CD4-positive, alpha-beta T cell treated with Interleukin-6 for 4 hours (primary cell): ENCODE data around the gene SKP2.
"Not testable (repeated sequence)": the region's sequence is repeated elsewhere in the genome, so short reads cannot be mapped to it uniquely, and the experiment has no call there.

Source experiments
- DNase-seq: peaks from one replicate; pipeline ENCODE4 v3.0.0-alpha.2; 2020; ENCODE audit warnings: mixed read lengths

Gene SKP2

DNA sequence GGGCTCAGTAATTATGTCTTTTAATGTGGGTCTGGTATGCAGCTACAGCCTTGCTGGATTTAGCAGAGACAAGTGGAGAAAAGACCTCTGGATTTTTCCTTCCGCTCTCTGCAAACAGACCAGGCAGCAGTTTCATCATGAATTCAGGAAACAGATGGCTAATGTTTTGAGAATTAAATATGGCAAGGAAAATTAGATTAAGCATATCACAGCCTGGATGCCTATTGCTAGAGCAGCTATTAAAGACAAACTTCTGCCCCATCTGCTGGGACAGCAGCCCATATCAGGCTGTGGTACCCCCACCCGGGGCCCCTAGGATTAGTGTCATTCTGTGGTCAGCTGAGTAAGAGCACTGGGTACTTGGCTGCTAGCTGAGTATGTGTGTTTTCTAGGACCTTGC, 6.2 kb downstream of the SKP2 start:
- DNase-seq: no peak

DNA sequence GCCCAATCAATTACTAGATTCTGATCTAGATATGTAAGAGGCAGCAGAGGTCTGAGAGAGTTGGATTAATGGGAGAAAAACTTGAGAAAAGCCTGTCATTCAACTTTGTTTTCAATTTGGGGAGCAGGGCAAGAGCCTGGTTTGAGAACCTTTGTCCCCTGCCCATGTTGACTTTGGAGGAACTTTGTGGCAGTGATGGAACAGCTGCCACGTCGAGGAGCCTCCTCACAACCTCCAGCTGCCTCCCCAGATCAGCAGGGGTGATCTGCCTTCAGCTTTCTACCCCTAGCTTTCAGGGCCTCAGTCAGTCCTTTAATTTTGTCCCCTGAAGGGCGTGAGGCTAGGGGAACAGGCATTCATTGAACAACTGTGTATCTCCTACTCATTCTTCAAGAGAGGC, 8.7 kb downstream of the SKP2 start:
- DNase-seq: no peak

DNA sequence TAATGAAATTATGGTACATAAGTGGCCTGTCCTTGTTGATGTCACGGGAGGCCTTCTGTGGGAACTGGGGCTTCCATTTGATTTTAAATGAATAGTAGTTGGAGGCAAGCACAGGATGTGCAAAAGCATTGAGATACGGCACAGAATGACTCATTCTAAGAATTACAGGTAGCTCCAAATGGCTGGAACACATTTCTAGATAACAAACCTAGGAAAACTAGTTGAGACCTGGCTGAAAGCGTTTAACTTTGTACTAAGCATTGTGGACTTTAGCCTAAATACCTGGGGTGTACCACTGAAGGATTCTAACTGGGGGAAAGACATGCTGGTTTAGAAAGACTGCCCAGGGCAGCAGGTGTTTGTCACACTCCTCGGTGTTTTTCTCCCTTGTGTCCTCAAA, 9.4 kb downstream of the SKP2 start:
- DNase-seq: no peak

DNA sequence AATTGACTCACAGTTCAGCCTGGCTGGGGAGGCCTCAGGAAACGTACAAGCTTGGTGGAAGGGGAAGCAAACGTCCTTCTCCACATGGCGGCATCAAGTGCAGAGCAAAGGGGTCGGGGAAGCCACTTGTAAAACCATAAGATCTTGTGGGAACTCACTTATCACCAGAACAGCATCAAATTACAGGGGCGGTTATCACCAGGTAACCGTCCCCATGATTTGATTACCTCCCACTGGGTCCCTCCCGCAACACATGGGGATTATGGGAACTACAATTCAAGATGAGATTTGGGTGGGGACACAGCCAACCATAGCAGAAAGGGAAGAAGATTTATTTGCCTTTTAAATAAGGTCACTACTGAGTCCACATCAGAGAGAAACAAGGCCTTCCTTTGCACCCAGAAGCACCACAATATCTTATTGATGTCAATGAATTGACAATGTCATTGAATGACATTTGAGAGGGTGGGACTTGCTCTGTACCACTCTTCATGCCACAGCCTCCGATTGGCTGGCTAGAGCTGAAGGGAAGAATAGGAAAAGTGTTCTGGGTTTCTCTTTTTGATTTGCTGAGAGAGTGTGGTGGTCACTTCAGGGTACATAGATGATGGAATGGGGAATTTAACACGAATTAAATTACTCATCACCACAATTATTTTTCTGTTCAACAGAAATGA, 11.0 kb downstream of the SKP2 start:
- DNase-seq: no peak

DNA sequence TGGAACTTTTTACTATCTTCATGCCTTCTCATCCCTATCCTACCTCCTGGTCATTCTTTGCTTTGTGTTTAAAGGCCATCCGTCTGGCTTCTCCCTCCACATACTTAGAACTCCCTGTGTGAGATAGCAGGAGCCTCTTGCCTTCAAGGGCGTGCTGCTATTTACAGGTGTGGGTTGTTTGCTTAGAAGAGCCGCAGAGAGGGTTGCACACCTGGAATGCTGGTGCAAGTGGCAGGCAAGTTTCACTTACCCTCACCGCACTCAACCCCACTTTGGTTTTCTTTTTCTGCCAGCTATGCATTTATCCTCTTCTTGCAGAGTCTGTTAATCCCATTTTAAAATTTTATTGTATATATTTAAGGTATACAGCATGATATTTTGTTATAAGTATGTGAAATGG, 12.6 kb downstream of the SKP2 start:
- no peak for DNase-seq

DNA sequence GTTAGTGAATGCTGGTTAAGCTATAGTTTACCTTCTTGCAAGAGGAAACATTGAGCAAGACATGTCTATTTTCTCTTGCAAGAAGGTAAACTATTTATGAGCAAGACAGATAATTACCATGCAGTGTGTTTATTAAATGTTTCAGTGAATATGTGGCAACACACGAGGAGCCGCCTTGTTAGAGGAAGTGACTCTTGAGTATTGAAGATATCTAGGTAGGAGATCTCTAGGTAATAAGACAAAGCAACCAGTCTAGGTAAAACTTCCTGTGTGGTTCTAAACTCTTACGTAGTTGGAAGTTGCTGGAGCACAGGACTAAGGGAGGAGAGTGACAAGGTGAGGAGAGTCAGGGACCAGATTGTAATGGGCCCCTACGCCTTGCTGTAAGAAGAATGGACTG, 16.8 kb downstream of the SKP2 start:
- no peak for DNase-seq

DNA sequence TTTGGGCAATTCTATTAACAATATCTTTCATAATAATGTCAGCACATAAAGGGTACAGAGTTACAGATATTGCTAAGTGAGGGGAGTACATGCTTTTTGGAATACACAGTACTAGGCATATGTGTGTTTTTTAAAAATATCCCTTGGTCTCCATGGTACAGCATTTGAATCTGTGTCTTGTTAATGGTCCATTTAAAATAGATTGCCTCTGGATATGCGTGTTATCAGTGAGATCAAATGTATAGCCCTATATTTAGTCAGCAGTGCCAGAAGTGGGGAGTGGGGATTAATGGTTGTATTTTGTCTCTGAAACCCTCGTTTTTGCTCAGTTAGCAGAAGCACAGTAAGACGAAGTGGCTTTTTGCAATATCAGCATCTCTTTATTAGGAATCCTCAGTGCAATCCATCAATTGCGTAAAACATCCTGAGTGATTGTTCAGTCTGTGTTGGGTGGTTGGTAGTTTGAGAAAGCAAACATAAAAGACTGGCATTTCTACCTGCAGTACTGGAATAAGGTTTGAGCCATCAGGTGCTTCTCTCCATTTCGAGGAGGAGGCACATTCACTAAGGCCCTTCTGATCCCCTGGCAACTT, 19.0 kb downstream of the SKP2 start:
- no peak for DNase-seq

DNA sequence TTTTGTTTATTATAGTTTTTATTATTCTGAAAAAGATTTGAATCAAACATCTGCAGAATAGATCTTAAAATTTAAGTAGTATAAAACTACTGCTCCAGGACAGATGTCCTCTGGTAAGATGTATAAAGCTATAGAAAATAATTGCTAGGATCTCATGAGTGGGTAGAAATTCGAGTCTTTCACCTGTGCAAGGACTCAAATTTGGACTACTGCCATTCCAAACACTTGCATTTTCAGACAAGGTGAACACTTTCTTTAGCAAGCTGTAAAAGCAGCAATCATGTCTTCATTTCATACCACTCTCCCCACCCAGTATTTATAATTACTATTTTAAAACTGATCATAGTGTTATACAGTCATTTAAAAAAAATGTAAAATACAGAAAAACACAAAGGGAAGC, 20.7 kb downstream of the SKP2 start:
- DNase-seq: no peak

DNA sequence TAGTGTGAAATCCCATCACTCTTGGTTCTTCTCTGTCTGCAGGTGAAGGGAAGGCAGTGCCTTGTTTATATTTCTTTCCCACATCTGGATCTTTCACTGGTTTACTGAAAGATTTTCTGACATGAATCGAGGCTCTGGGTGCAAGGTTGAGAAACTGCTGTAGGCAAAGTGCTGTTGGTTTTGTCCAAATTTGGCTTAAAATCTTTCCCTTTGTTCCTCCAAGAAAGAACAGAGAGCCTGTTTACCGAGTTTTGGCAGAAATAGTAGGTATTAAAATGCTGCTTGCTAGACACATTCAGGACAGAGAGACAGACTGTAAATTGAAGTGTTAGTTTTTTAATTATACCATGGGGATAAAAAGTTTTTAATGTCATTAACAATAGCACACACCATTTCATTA, 21.5 kb downstream of the SKP2 start:
- no peak for DNase-seq

DNA sequence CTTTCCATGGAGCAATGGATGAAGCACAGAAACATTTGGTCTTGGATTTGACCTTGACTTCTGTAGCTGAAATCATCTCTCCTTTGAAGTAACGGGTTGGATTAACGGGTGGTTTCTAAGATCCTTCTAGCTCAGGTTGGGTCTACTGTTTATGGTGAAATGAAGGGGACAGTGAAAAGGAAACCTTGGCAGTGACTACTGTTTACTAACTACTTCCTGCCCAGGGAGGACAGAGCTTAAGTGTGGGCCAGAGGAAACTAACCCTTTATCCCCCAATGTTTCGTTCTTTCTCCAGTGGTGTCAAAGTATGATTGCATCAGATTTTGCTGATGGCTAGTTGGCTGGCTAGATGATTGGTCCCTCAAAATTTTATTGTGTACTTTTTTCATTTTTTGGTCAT, 22.2 kb downstream of the SKP2 start:
- no peak for DNase-seq

DNA sequence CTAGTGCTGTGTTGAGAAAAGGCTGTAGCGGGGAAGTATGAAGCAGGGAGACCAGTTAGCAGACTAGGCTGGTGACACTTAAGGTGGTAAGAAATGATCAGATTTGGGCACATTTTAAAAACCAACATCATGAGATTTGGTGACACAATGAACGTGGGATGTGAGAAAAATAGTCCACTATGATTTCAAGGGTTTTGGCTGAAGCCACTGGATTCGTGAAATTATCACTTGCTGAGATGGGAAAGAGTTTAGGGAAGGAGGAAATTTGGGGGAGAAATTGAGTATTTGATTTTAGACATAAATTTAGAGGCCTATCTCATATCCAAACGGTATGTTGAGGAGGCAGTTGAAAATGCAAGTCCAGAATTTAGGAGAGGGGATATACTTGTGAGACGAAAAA, 23.1 kb downstream of the SKP2 start:
- no peak for DNase-seq

DNA sequence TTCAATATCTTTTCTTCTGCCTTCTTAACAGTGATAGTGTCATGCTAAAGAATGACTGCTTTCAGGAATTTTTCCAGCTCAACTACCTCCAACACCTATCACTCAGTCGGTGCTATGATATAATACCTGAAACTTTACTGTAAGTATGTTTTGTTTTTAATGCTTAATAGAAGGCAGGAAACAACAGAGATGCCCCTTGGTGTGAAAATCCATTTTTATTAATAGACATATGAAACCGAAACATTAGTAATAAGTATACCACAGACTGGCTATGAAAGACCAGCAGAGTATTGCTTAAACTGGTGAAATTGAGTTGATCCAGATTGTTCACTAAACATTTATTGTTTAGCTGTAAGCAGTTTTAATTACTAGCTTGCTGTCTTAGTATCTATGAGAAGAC, 25.2 kb downstream of the SKP2 start:
- no peak for DNase-seq

DNA sequence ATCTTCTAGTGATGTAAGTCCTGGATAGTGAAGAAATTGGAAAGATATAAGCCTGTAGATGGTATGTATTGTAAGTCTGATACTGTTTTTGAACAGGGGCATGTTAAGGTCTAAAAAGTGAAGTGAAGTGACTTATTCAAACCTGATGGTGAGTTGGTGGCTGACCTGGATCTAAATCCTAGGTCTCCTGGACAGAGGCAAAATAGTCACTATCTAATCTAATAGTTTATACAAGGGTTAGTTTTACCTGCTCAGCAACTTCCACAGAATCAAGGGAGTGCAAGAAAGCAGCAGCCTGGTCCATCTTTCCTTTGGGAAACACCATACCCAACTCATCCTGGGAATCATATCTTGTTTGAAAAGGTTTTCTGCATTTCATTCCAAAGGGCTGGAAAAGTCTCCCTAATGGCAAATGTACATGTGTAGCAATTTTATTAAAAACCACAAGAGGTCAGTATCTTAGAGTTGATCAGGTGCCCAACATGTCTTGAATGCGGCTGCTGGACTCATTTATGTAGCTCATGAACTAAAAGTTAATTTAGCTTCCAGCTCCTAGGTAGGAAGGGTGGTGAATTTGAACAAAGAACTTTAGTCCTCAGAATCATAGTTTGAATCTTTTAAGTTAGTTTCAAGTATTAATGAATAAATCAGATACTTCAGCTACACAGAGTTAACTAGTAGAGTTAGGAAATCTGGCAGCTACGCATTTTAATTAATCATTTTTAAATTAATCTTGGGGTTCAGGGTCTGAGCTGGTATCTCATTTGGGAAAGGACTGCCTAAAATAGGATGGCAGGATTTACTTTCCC, 26.0 kb downstream of the SKP2 start:
- no peak for DNase-seq

DNA sequence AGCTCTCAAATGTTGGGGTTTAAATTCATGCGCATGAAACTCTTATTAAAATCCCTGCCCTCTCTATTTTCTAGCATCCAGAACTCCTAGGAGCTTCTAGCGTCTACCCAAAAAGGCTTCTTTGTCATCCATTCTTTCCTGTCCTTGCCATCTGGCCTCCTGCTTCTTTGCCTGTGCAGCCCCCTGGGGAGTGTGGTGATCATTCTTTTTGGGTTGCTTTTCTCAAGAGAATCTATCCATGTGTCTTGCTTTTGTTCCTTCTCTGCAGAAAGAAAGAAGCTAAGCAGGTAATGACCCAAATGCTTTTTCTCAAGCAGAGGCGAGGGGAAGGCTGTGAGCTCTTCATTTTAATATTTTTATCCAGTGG, 26.6 kb downstream of the SKP2 start:
- no peak for DNase-seq

DNA sequence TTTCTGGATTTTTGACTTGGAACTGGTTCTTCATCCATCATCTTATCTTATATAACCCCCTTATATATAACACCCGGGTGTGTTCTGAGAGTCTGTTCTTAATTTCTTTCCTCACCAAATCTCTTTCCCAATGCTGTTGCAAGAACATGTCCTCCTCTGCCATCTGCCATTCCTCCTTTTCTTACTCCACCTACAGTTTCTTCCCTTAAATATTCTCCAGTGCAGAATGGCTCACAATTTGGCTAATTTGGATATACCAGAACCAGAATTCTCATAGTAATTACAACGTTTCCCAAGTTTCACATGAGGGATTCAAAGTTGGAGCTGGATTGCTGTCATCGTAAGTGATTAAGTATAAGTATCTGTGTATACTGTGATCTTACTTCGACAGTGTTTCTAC, 28.0 kb downstream of the SKP2 start:
- DNase-seq: no peak

DNA sequence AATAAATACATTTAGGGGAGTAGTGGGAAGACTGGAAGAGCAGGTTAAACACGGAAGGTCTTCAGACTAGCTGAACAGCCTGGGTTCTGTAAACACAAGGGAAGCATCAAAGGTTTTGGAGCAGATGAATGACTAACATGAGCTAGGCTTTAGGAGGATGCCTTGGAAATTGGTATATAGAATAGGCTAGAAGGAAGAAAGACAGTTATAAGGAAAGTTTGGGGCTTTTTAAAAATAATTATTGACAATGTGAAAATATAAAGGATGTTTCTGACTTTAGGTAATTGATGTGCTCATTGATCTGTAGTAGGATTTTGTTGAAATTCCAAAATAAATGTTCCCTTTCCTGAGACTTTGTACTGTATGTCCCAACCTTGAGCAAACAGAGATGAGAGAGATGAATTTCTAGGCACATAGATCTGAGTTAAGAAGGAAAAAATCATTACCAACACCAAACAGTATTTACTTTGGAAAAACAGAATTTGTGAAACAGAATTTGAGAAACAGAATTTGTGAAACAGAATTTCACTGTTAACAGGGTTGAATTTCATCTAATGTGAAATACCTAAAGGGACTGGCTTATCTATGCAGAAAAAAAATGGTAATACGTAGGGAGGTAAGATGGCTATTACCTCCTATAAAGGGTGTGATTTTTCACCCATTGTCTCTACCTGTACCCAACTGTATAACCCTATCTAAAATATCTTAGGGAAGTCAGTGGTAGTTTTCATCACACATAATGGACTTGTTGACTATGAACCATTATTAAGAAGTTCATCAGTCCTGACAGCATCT, 28.8 kb downstream of the SKP2 start:
- DNase-seq: no peak

DNA sequence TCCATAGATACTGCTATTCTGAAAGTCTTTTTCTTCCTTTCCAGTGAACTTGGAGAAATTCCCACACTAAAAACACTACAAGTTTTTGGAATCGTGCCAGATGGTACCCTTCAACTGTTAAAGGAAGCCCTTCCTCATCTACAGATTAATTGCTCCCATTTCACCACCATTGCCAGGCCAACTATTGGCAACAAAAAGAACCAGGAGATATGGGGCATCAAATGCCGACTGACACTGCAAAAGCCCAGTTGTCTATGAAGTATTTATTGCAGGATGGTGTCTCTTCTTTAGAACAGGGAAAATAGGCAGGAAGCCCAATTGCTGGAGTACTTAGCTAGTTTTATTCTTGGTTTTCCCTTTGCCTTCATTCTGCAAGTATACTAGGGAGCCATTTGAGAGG, 29.9 kb downstream of the SKP2 start:
- DNase-seq: no peak

DNA sequence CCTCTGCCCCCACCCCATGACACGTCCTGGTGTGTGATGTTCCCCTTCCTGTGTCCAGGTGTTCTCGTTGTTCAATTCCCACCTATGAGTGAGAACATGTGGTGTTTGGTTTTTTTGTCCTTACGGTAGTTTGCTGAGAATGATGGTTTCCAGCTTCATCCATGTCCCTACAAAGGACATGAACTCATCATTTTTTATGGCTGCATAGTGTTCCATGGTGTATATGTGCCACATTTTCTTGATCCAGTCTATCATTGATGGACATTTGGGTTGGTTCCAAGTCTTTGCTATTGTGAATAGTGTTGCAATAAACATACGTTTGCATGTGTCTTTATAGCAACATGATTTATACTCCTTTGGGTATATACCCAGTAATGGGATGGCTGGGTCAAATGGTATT, 32.5 kb downstream of the SKP2 start:
- not testable (repeated sequence) for DNase-seq

DNA sequence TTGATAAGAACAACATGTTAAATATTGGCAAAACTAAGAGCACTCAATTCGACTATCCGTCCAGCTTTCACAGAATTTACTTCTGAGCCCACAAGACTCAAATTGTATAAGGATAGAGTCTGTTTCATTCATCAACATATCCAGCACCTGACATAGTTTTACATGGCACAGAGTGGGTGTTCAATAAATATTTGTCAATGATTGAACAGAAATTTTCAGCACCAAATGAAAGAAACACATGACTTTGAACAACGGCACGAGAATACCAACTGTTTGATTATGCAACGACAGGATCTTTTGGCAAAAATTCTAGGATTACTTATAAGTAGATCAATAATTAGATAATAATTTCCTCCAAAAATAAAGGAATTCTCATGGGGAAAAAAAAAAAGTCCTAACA, 41.8 kb downstream of the SKP2 start:
- no peak for DNase-seq

DNA sequence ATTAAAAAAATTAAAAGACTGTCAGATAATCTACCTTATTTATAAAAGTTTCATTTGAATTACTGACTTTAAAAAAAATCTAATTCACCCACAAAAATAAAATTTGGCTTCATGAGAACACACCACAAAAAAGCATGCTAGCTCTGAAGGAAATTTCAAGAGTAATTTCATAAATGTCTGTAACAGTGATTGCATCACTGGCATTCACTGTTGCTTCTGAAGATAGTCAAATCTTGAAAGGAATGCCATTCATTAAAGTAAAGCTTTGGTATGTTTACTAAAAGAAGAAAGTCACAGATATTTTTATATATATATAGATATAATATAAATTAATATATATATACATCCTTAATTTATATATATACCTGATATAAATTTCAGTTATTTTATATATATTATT, 46.4 kb downstream of the SKP2 start:
- DNase-seq: no peak

DNA sequence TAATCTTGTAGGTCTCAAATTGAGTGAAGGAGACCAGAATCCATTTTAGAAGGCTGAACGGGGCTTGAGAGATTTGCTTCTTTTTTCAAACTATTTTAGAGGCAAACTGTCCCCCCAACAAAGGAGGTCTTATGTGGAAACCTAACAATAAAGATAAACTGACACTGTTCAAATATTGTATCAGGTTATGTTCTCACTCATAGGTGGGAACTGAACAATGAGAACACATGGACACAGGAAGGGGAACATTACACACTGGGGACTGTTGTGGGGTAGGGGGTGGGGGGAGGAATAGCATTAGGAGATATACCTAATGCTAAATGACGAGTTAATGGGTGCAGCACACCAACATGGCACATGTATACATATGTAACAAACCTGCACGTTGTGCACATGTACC, 46.9 kb downstream of the SKP2 start:
- DNase-seq: not testable (repeated sequence)

DNA sequence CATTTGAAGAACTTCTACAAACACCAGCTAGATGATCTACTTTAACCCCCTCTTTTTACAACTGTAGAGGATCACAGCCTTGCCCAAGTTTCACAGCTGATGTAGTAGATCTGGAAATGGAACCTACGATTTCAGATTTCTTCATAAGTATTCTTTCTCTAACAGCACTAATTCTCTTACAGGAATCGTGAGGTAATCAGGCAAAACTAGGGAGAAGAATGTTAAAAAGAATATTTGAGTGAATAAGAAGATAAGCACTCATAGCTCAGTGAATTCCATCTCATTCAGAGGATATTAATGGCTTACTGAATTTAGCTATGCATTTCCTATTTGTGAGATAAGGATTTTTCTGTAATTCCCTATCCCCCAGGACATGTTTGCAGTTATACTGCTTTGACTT, 47.7 kb downstream of the SKP2 start:
- no peak for DNase-seq

DNA sequence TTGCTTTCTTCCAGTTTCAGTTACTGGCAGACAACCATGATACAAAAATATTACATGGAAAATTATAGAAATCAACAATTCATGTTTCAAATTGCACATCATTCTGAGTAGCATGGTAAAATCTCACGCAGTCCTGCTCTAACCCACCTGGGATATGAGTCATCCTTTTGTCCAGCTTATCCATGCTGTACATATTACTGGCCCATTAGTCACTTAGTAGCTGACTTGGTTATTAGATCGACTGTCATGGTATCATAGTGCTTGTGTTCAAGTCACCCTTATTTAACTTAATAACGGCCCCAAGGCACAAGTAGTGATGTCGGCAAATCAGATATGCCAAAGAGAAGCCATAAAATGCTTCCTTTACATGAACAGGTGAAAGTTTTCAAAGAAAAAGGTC, 48.6 kb downstream of the SKP2 start:
- no peak for DNase-seq

DNA sequence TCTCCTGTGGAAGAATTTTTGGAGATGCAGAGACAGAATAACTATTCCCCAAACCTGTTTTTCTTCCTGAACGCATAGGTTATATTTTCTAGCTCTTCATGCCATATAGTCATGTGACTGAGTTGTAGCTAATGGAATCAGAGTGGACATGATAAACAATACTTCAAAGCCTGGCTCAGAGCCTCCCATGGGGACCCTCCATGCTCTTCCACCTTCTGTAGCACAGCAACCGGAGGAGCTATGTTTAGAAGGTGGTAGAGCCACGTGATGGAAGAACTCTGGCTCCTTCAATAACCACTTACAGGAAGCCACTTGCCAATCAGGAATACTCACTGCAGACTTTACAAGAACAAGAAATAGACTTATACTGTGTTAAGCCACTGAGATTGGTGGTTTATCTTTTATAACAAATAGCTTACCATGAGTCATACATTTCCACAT, 50.6 kb downstream of the SKP2 start:
- no peak for DNase-seq
